ENCODE measurements around the gene KPNA1. TPM values are rescaled to one million over a fixed set of nuclear protein-coding genes. Genes with fewer than 3 reads are reported as not detected.

Gene KPNA1
- total and polyA plus RNA-seq, 4 donors: 10.8 to 55.2 (median 28.9) TPM

DNA sequence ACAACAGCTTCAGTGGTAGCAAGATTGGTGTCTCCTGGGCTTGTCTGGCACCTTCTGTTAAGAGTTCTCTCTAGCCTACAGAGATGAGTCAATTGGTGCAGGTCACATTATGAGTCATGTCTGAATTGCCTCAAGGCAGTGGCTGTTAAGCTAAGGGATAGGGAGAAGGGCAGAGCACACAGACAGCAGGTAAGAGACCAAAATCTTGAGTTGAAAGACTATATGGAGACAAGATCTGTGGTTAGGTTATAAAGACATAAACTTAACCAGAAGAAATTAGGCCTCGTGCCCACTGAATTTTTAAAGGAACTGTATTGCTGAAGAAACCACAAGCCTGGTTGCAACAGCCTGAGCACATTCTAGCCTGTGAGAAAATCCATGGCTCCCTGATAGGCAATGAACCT, 19.2 kb upstream of the KPNA1 start:
- H3K9ac ChIP-seq (ENCODE audit: insufficient read depth in 1 of 2, low read length in 2 of 2): no peak overlapping the region
- WGBS, 2 donors: 37 to 53% methylated on average over 1 of the region's 1 CpG
- no peak for ATAC-seq (ENCODE audit: insufficient read depth, low FRiP score)
- H3K4me1 ChIP-seq (ENCODE audit: control insufficient read depth in 5 of 5, insufficient read depth in 5 of 5, low read length in 5 of 5): no peaks in the 10 kb centered on the region
- TF ChIP-seq, protein P1, sequence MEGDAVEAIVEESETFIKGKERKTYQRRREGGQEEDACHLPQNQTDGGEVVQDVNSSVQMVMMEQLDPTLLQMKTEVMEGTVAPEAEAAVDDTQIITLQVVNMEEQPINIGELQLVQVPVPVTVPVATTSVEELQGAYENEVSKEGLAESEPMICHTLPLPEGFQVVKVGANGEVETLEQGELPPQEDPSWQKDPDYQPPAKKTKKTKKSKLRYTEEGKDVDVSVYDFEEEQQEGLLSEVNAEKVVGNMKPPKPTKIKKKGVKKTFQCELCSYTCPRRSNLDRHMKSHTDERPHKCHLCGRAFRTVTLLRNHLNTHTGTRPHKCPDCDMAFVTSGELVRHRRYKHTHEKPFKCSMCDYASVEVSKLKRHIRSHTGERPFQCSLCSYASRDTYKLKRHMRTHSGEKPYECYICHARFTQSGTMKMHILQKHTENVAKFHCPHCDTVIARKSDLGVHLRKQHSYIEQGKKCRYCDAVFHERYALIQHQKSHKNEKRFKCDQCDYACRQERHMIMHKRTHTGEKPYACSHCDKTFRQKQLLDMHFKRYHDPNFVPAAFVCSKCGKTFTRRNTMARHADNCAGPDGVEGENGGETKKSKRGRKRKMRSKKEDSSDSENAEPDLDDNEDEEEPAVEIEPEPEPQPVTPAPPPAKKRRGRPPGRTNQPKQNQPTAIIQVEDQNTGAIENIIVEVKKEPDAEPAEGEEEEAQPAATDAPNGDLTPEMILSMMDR (IDR thresholded peaks at IDR 0.05; ENCODE audit: control extremely low read depth, extremely low read depth): no peak
- H3K9me3 ChIP-seq (ENCODE audit: control insufficient read depth in 4 of 4, insufficient read depth in 3 of 4, low read length in 3 of 4): no peaks in the 10 kb centered on the region
- H3K27me3 ChIP-seq (ENCODE audit: control insufficient read depth in 3 of 3, insufficient read depth in 3 of 3, low read length in 2 of 3): no peaks in the 10 kb centered on the region
- DNase-seq: no peak
- H3K27ac ChIP-seq (ENCODE audit: low read depth in 1 of 2, low read length in 1 of 2): no peak overlapping the region
- no peak overlapping the region for H3K4me3 ChIP-seq
- peaks cover 8 to 52% (median 25%) of the 10 kb centered on the region in 4 donors for H3K36me3 ChIP-seq (ENCODE audit: control insufficient read depth in 4 of 4, insufficient read depth in 4 of 4, low read length in 4 of 4)

DNA sequence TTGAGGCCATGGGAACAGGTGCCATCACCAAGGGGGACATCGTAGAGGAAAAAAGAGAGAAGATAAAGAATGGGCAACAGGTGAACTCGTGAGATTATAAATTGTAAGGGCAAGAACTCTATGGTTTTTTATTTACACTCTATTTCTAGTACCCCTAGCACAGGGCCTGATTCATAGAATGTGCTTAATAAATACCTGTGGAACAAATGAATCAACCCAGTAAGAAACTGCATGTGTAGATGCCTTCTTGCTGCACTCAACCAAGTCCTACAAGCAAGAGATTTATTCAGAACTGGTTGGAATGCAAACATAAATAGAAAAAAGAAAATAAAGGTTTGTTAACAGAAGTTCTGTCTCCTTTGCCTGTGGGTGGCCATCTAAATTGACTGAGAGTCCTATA, 18.7 kb upstream of the KPNA1 start:
- no peaks in the 10 kb centered on the region for H3K4me1 ChIP-seq (ENCODE audit: control insufficient read depth in 5 of 5, insufficient read depth in 5 of 5, low read length in 5 of 5)
- no peak overlapping the region for H3K4me3 ChIP-seq
- H3K9me3 ChIP-seq (ENCODE audit: control insufficient read depth in 4 of 4, insufficient read depth in 3 of 4, low read length in 3 of 4): no peaks in the 10 kb centered on the region
- TF ChIP-seq, protein P1 (IDR thresholded peaks at IDR 0.05; ENCODE audit: control extremely low read depth, extremely low read depth): no peak
- no peak overlapping the region for H3K27ac ChIP-seq (ENCODE audit: low read depth in 1 of 2, low read length in 1 of 2)
- no peaks in the 10 kb centered on the region for H3K27me3 ChIP-seq (ENCODE audit: control insufficient read depth in 3 of 3, insufficient read depth in 3 of 3, low read length in 2 of 3)
- H3K9ac ChIP-seq (ENCODE audit: insufficient read depth in 1 of 2, low read length in 2 of 2): no peak overlapping the region
- ATAC-seq (ENCODE audit: insufficient read depth, low FRiP score) (no peak), DNase-seq (no peak)
- 90 to 94% methylated on average over 2 of the region's 2 CpGs for WGBS, 2 donors
- H3K36me3 ChIP-seq (ENCODE audit: control insufficient read depth in 4 of 4, insufficient read depth in 4 of 4, low read length in 4 of 4): peaks cover 8 to 52% (median 25%) of the 10 kb centered on the region in 4 donors

DNA sequence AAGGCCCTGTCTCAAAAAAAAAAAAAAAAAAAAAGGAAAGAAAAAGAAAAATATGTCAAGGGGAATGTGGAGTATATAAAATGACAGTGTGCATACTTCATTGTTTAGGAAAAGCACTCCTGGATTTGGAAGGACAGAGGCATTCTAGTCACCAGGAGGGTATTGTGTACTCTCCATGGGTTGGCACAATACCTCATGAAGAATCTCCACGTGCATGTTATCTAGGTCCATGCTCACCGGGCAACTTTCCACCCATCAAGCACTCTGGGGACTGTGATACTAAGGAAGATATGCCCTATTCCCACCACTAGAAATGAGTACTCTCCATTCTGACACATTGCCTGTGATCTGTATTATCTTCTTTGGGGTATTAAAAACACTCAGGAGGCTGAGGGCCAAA, 15.4 kb upstream of the KPNA1 start:
- TF ChIP-seq, protein P1 (IDR thresholded peaks at IDR 0.05; ENCODE audit: control extremely low read depth, extremely low read depth): no peak

DNA sequence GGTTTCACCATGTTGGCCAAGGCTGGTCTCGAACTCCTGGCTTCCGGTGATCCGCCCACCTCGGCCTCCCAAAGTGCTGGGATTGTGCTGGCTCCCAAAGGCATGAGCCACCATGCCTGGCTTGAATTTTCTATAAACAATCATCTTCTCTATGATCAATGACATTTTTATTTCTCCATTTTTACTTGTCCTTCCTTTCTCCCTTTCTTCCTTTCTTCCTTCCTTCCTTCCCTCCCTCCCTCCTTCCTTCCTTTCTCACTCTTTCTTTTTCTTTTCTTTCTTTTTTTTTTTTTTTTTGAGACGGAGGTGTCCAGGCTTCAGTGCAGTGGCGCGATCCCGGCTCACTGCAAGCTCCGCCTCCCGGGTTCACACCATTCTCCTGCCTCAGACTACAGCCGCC, 8.6 kb upstream of the KPNA1 start:
- ATAC-seq (ENCODE audit: insufficient read depth, low FRiP score) (no peak), DNase-seq (no peak)
- TF ChIP-seq, protein P1 (IDR thresholded peaks at IDR 0.05; ENCODE audit: control extremely low read depth, extremely low read depth): no peak
- Histone ChIP-seq H3K4me3 (no peak overlapping the region), H3K36me3 (ENCODE audit: control insufficient read depth in 4 of 4, insufficient read depth in 4 of 4, low read length in 4 of 4) (peaks cover 0 to 6% (median 5%) of the 10 kb centered on the region in 4 donors), H3K9me3 (ENCODE audit: control insufficient read depth in 4 of 4, insufficient read depth in 3 of 4, low read length in 3 of 4) (no peaks in the 10 kb centered on the region), H3K27ac (ENCODE audit: low read depth in 1 of 2, low read length in 1 of 2) (no peak overlapping the region), H3K4me1 (ENCODE audit: control insufficient read depth in 5 of 5, insufficient read depth in 5 of 5, low read length in 5 of 5) (no peaks in the 10 kb centered on the region), H3K27me3 (ENCODE audit: control insufficient read depth in 3 of 3, insufficient read depth in 3 of 3, low read length in 2 of 3) (no peaks in the 10 kb centered on the region), H3K9ac (ENCODE audit: insufficient read depth in 1 of 2, low read length in 2 of 2) (no peak overlapping the region)
- WGBS, 2 donors: 94 to 95% methylated on average over 11 of the region's 11 CpGs

More for the DNA sequence above, 15.4 kb upstream of the KPNA1 start:
- H3K36me3 ChIP-seq (ENCODE audit: control insufficient read depth in 4 of 4, insufficient read depth in 4 of 4, low read length in 4 of 4): peaks cover 12 to 47% (median 24%) of the 10 kb centered on the region in 4 donors
- WGBS, 2 donors: 81 to 88% methylated on average over 2 of the region's 2 CpGs
- no peaks in the 10 kb centered on the region for H3K4me1 ChIP-seq (ENCODE audit: control insufficient read depth in 5 of 5, insufficient read depth in 5 of 5, low read length in 5 of 5)
- H3K4me3 ChIP-seq: no peak overlapping the region
- H3K9me3 ChIP-seq (ENCODE audit: control insufficient read depth in 4 of 4, insufficient read depth in 3 of 4, low read length in 3 of 4): no peaks in the 10 kb centered on the region
- ATAC-seq (ENCODE audit: insufficient read depth, low FRiP score) (no peak), DNase-seq (no peak)
- H3K27me3 ChIP-seq (ENCODE audit: control insufficient read depth in 3 of 3, insufficient read depth in 3 of 3, low read length in 2 of 3): no peaks in the 10 kb centered on the region
- H3K9ac ChIP-seq (ENCODE audit: insufficient read depth in 1 of 2, low read length in 2 of 2): no peak overlapping the region
- no peak overlapping the region for H3K27ac ChIP-seq (ENCODE audit: low read depth in 1 of 2, low read length in 1 of 2)

Measured in lung (tissue), 12 donors.